Parathyroid adenoma (tissue), 2 donors: ENCODE measurements around the gene KRTAP4-2.

ENCODE experiments used
- H2AFZ ChIP-seq: fragments of 300-600 bp; sonication (generic); one replicate; pipeline ENCODE4 v1.7.0; 2017; ENCODE audit warnings: antibody characterized with exemption, mild to moderate bottlenecking
- H3K27ac ChIP-seq: fragments of 300-600 bp; sonication (generic); one replicate; pipeline ENCODE4 v1.7.0; 2017
- H3K27me3 ChIP-seq: fragments of 300-600 bp; sonication (generic); one replicate; pipeline ENCODE4 v1.7.0; 2017; ENCODE audit warnings: low read length; ENCODE audit not compliant: control insufficient read depth, insufficient read depth
- H3K36me3 ChIP-seq: fragments of 300-600 bp; sonication (generic); one replicate; pipeline ENCODE4 v1.7.0; 2017; ENCODE audit warnings: low read length; ENCODE audit not compliant: control insufficient read depth, insufficient read depth
- H3K4me1 ChIP-seq: fragments of 300-600 bp; sonication (generic); one replicate; pipeline ENCODE4 v1.7.0; 2017; ENCODE audit warnings: control low read depth
- H3K4me2 ChIP-seq: fragments of 300-600 bp; sonication (generic); one replicate; pipeline ENCODE4 v1.7.0; 2017; ENCODE audit warnings: low read length
- H3K4me3 ChIP-seq: fragments of 300-600 bp; sonication (generic); one replicate; pipeline ENCODE4 v1.7.0; 2017; ENCODE audit warnings: low read depth, low read length
- H3K79me2 ChIP-seq: fragments of 300-600 bp; sonication (generic); one replicate; pipeline ENCODE4 v1.7.0; 2017; ENCODE audit warnings: control low read depth
- H3K9ac ChIP-seq: fragments of 300-600 bp; sonication (generic); one replicate; pipeline ENCODE4 v1.7.0; 2017; ENCODE audit warnings: mild to moderate bottlenecking
- H3K9me3 ChIP-seq: fragments of 300-600 bp; sonication (generic); one replicate; pipeline ENCODE4 v1.7.0; 2017; ENCODE audit warnings: low read length; ENCODE audit not compliant: control insufficient read depth
- TF ChIP-seq, protein P1 (sequence below): fragments of 300-600 bp; sonication (generic); IDR thresholded peaks from one replicate; pipeline ENCODE4 v1.7.0; 2017; ENCODE audit warnings: antibody characterized with exemption, mild to moderate bottlenecking
- donor health status: primary hyperparathyroidism.

Gene KRTAP4-2

DNA sequence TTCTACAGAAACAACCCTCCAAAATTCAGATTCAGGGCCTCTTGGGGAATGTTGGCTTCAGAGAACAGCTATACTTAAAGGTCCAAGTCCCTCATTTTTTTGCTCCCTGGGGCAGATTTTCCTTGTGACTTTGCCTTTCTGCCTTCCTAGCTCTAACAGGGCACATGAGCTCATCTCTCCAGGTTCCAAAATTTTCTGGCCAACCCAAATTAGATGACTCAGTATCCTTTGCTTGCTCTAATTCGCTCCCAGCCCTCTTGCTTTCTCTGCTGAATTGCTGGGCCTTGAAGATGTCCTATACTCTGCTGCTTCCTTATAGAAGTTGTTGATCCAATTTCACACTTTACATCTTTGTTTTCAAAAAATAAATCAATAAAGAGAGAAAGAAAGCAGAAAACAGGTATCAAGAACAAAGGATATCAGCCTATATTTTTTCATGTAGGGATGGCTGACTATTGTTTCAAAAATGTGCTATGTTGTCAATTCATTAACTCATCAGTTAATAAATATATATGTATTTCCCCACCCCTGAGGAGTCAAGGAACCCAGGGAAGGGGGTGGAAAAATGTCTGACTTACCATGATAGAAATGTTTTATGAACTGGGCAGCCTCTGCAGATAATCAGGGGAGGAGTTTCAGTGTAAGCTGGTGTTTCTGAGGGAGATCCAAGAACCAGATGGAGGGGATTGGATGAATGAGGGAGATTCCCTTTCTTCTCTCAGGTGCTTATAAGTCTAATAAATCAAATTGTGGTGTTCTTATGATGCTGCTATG, 1.0 kb upstream of the KRTAP4-2 start:
- H3K27ac ChIP-seq = no peak overlapping the region
- no peaks in the 10 kb centered on the region for H3K27me3 ChIP-seq
- no peaks in the 10 kb centered on the region for H3K36me3 ChIP-seq
- no peak overlapping the region for H2AFZ ChIP-seq
- no peak overlapping the region for H3K4me2 ChIP-seq
- no peaks in the 10 kb centered on the region for H3K4me1 ChIP-seq
- H3K4me3 ChIP-seq = no peak overlapping the region
- no peak overlapping the region for H3K9ac ChIP-seq
- no peaks in the 10 kb centered on the region for H3K9me3 ChIP-seq
- TF ChIP-seq, protein P1, sequence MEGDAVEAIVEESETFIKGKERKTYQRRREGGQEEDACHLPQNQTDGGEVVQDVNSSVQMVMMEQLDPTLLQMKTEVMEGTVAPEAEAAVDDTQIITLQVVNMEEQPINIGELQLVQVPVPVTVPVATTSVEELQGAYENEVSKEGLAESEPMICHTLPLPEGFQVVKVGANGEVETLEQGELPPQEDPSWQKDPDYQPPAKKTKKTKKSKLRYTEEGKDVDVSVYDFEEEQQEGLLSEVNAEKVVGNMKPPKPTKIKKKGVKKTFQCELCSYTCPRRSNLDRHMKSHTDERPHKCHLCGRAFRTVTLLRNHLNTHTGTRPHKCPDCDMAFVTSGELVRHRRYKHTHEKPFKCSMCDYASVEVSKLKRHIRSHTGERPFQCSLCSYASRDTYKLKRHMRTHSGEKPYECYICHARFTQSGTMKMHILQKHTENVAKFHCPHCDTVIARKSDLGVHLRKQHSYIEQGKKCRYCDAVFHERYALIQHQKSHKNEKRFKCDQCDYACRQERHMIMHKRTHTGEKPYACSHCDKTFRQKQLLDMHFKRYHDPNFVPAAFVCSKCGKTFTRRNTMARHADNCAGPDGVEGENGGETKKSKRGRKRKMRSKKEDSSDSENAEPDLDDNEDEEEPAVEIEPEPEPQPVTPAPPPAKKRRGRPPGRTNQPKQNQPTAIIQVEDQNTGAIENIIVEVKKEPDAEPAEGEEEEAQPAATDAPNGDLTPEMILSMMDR = no peak
- no peaks in the 10 kb centered on the region for H3K79me2 ChIP-seq

DNA sequence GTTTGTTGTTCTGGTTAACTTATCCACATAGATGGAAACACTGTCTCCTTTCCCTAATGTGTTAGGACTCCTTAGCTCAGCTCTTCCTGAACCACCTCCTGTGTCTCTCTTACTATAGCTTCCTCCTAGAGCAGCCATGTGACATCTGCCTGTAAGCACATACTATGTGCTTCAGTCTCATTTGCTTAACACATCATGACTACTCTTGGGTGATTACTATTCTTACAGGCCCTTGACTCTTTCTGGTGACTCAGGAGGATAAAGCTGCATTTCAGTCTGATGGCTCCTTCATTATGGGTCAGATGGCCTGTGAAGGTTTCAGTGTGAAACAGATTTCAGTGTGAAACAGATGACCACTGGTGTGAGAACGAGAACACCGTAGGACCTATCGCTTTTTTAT, 320 bp upstream of the KRTAP4-2 start:
- Histone ChIP-seq H3K4me3 (no peak overlapping the region), H3K9ac (no peak overlapping the region), H3K79me2 (no peaks in the 10 kb centered on the region), H3K27ac (no peak overlapping the region), H3K36me3 (no peaks in the 10 kb centered on the region), H3K4me2 (no peak overlapping the region), H2AFZ (no peak overlapping the region), H3K9me3 (no peaks in the 10 kb centered on the region), H3K27me3 (no peaks in the 10 kb centered on the region), H3K4me1 (no peaks in the 10 kb centered on the region)
- TF ChIP-seq, protein P1 = no peak

DNA sequence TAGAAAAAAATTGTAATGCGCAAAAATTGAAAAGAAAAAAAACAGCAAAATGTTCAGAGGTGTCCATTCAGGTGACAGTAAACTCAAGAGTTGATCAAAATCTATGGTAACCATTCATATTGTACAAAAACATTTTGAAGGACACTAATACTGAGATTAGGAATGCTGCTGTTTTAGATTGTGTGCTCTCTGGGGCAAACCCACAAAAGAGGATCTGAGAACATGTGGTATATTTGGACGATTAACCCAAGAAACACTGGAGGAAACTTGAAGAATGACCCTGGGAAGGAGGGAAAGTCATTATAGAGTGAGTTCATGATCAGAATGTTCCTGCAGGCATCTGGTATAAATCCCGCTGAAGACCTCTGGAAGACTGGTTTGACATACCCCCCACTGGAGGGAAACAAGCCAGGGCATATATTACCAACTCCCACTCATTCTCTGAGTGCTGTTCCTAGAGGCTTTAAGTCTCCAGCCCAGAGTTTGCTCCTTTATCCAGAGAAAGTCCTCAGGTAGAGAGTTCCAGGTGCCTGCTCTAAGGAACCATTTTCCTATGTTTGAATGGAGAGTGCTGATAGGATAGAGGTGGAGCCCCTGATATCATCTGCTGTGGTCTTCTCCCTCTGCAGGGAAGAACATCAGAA, 1.2 kb downstream of the KRTAP4-2 start:
- Histone ChIP-seq H3K36me3 (no peaks in the 10 kb centered on the region), H3K9ac (no peak overlapping the region), H3K9me3 (no peaks in the 10 kb centered on the region), H3K79me2 (no peaks in the 10 kb centered on the region), H3K27me3 (no peaks in the 10 kb centered on the region), H3K4me1 (no peaks in the 10 kb centered on the region), H2AFZ (no peak overlapping the region), H3K4me3 (no peak overlapping the region), H3K4me2 (no peak overlapping the region), H3K27ac (no peak overlapping the region)
- TF ChIP-seq, protein P1 = no peak

DNA sequence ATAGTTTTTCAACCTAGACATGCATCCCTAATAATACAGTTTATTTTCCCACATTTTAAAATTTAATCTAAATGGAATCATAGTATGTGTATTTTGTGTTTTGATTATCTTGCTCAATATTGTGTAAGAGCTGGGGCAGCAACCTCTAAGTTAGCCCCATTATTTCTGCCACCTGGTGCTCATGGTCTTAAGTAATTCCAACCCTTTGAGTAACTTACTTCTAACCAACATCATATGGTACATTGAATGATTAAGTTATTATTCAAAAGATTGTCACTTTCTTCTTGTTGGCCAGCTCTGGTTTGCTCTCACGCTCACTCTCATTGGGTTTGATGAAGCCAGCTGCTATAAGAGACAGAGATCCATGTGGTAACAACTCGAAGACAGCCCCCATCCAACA, 6.1 kb downstream of the KRTAP4-2 start:
- Histone ChIP-seq H3K4me1 (no peaks in the 10 kb centered on the region), H3K4me2 (no peak overlapping the region), H3K9me3 (no peaks in the 10 kb centered on the region), H3K27me3 (no peaks in the 10 kb centered on the region), H3K36me3 (no peaks in the 10 kb centered on the region), H3K9ac (no peak overlapping the region), H2AFZ (no peak overlapping the region), H3K79me2 (no peaks in the 10 kb centered on the region), H3K27ac (no peak overlapping the region), H3K4me3 (no peak overlapping the region)
- TF ChIP-seq, protein P1 = no peak

DNA sequence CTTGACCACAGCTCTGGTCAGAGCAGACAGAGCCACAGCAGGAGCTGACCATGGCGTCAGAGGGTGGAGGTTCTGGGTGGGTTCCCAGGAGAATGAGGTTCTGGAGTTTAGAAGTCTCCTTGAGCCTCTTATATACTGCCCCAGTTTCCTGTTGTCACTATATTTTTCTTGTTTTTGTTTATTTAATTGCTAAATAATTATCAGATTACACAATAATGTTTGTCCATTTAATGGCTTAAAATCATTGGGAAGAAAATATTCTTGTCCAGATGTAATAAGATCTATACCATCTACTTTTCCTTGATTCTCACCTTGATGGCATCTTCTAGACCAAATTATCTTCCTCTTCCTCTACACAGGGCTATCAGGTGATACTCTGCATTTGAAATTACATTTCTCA, 9.9 kb downstream of the KRTAP4-2 start, which contains the start of gene KRTAP4-3:
KRTAP4-3 (minus strand) TSS at position 101 of the 400 bp plus-strand sequence; CDS start at position 52, 49 bp downstream.
- H3K27ac ChIP-seq = no peak within 1 kb of the TSS
- no peaks in the 10 kb centered on the region for H3K27me3 ChIP-seq
- no peak within 1 kb of the TSS for H3K4me2 ChIP-seq
- no peak within 1 kb of the TSS for H3K4me3 ChIP-seq
- no peaks in the 10 kb centered on the region for H3K36me3 ChIP-seq
- H3K9ac ChIP-seq = no peak within 1 kb of the TSS
- no peak within 1 kb of the TSS for H2AFZ ChIP-seq
- H3K9me3 ChIP-seq = no peaks in the 10 kb centered on the region
- H3K4me1 ChIP-seq = no peaks in the 10 kb centered on the region
- TF ChIP-seq, protein P1 = no peak
- H3K79me2 ChIP-seq = no peaks in the 10 kb centered on the region
